ENCODE measurements around the gene LPXN.
A peak's percentile ranks its signal among the peaks of the same experiment; 100 is the strongest.

LPXN gene

DNA sequence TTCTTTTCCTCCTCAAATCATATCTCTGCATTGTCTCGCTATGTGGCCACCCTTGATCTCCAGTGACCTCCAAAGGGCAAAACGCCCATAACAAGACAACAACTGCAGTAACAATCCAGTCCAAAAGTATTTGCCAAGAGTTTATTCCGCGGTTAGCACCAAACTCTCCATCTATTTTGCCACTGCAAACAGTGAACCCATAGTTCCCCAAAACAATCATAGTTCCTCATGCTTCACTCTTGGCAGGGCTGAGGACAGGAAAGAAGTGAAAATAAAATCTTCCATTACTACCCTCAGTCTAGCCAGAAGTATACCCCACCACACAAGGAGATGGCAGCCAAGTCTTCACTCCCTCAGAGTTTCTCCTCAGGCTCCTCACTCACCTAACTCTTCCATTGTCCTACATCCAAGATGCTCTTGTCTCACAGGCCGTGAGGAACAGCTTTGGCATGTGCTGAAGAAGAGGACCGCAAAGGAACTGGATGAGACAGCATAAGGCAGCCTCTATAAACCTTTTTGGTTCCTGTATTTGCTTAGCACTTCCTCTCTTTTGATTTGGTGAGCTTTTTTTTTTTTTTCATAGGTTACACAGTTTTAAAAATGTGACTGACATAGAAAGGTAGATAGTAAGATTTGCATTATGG, at the start of gene LPXN:
TSS of gene LPXN (minus strand) at position 480 of the 644 bp plus-strand sequence. CDS start at position 396, 84 bp downstream.
- DNase-seq = peak; percentile 45

DNA sequence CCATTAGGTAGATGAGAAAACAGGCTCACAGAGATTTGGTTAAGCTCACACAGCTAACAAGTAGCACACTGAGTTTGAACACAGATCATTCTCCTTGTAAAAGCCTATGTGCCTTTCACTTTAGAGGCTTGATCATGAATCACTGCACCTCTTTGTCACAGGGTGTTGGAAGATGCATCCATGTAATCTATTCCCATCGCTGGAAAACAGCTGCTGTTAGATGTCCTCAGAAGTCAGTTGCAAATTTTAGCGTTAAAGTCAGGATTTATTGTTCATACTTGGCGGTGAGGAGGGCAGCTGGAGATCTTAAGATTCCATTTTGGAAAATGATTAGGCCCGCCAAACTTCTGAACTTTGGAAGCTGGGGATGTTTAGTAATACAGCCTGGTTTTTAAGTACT, 49.4 kb upstream of the LPXN start:
- DNase-seq = no peak

- DNase-seq = no peak
These were observed 46.7 kb upstream of the LPXN start, which contains the start of gene CNTF for GRCh38 chr11:58622344-58622743. Gene CNTF, plus strand, starts transcription at chr11:58622665. Its CDS starts 88 bp downstream, at chr11:58622753.

DNA sequence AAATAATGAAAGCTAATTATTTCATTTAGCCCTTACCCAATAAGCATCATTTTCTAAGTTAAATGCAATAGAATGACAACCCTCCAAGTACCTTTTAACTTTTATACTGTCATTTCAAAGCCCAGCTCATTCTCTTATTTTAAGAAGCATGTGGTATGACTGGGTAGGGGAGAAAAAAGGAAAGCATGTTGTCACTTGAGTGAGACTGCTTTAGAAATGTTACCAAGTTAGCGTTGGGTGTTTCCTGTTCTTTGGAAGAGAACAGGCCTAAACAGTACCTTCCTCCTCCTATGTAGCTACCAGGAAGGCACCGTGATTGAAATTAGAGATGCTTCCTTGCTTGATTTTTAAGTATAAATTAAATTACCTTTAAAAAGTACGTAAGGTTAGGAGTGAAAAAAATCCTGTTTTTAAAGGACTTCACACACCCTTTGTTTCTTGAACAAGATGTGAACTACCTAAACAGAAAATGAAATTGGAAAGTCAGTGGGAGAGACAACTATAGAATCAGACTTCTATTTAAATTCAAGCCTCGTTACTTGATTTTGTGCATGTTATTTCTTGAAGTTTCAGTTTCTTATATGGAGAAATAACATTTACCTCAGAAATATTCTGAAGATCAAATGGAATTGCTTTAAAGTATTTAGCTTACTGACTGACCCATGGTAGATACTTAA, 46.1 kb upstream of the LPXN start:
- DNase-seq = no peak

DNA sequence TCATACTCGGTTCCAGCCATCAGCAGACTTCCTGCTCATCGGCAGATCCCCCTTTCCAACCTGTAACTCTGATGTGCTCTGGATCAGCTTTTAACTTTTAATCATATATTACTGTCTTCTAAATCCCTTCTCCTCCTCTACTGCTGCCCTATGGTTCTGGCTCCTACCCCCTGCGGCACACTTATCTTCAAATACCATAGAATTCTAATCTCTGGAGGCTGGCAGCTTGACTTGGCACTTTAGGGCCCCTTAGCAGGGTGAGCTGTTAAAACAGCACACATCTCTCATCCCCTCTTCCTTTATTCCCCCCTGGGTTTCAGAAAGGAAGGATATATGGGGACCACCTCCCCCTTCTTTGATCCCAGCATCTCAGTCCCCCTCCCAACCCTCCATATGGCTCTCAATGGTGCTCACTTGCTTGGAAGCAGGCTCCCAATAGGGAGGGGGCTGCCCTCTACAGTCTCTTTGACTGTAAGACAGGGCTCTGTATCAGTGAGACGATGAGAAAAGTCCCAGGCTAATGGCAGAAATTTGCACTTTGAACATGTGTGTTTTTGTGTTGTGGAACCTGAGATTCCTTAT, 42.4 kb upstream of the LPXN start:
- no peak for DNase-seq

DNA sequence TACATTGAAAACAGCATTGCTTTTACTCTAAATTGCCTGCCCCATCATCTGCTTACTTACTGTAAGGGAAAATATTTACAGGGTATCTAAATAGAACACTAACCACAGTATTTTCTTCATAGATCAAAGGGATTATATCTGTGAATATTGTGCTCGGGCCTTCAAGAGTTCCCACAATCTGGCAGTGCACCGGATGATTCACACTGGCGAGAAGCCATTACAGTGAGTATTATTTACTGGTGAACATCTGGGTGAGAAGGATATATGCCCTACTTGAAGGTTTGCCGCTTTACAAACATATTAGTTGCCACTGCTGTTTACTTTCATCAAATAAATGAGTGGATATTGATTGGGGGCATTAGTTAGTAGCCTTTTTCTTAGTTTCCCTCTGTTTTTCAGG, 40.9 kb upstream of the LPXN start:
- no peak for DNase-seq

DNA sequence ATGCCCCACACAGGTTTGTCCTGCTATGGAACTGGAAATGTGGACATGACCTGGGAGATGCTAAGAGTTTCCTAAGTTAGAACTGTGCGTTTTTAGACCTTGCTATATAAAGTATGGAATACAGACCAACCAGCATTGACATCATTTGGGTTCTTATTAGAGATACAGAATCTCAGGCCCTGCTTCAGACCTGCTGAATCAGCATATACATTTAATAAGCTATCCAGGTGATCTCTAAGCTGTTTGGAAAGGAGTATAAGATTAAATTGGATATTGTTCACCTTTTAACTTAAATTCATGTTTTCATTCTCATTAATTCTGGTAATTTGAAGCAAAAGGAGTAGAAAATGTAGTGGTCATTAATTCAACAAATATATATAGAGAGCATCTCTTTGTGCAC, 39.9 kb upstream of the LPXN start:
- no peak for DNase-seq

GRCh38 chr11:58613228-58613627, 37.6 kb upstream of the LPXN start:
- no peak for DNase-seq

DNA sequence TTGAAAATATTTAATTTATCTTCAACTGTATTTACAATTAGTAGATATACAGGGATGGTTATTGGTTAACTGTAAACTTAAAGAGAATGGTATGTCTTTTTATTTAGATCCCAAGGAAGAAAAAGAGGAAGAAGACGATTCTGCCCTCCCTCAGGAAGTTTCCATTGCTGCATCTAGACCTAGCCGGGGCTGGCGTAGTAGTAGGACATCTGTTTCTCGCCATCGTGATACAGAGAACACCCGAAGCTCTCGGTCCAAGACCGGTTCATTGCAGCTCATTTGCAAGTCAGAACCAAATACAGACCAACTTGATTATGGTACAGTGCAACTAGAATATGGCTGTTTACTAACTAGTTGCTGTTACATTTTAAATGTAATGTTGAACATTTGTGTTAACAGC, 34.1 kb upstream of the LPXN start:
- DNase-seq = no peak

DNA sequence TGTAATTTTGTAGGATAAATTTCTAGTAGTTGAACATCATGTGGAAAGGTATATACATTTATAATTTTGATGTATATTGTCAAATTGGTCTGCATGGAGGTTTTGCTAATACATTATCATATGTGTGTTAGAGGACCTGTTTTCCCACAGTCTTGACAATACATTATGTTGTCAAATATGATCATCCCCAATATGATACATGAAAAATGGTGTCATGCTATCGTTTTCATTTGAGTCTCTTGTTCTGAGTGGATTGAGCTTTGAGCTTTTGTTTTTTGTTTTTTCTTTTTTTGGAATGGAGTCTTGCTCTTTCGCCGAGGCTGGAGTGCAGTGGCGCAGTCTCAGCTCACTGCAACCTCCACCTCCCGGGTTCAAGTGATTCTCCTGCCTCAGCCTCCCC, 32.7 kb upstream of the LPXN start:
- DNase-seq = no peak

- no peak for DNase-seq
These were observed 31.5 kb upstream of the LPXN start for GRCh38 chr11:58606930-58607714.

DNA sequence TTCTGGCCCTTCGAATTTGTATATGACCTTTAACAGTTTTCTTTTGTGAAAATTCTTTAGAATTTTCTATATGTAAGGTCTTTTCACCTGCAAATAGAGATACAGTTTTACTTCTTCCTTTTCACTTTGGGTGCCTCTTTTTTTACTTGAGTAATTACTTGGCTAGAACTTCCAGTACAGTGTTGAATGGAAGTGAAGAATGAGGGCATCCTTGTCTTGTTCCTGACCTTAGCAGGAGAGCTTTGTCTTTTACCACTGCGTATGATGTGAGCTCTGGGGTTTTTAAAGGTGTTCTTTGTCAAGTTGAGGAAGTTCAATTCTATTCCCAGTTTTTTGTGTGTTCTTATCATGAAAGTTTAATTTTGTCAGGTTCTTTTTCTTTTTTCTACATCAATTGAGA, 24.9 kb upstream of the LPXN start:
- no peak for DNase-seq

DNA sequence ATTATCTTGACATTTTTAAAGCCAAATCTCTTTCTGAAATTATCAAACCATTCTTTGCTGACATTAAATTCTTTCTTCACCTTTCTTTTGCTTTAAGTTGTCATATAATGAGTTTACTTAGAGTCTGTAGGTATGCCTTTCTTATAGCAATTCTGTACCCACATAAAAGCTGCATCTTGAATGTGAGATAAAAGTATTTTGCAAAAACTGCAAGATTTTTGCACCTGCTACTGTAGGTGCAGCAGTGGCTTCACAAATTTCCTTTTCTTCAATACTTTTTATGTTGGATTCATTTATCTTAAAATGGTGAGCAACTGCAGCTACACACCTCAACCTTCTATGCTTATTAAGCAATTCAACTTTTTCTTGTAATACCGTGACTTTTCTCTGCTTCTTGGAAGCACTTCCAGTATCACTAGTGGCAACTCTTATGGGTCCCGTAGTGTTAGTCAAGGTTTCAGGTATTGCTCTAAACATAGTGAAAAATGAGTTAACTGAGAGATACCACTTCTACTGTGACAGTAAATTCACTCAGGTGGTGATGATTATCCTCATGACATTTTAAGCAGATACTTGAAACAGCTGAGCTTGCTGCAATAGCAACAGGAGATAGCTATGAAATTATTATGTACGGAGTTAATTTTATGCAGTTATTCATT, 22.0 kb upstream of the LPXN start:
- no peak for DNase-seq

DNA sequence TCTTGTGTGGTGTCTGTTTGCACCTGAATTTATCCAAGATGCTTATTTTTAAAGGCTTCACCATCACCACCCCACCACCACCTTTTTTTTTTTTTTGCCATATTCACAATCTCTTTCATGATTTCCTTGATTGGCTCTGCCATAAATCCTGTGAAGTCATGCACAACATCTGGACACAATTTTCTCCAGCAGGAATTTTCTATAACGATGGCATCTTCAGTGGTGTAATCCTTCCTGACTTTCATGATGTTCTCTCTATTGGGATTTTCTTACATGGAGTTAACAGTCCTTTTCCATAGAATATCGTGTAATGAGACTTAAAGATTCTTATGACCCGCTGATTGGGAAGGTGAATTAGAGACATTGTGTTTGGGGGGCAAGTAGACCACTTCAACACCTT, 21.0 kb upstream of the LPXN start:
- DNase-seq = no peak

DNA sequence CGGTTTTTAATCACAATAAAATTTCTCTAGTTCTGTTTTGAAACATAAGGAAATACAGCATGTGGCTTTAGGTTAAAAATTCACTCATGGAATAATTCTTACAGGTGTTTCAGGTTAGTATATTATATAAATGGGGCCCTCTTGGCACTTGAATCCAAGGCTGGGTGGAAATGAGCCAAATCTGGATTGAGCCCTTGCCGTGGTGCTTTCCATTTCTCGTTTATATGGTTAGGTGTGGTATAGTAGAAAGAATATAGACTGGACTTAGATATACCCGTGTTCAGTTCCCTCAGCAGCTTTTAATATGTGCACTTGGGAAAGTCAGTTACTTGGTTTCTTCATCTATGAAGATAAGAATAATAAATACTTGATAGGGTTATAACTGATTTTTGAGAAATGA, 19.2 kb upstream of the LPXN start:
- DNase-seq = no peak

DNA sequence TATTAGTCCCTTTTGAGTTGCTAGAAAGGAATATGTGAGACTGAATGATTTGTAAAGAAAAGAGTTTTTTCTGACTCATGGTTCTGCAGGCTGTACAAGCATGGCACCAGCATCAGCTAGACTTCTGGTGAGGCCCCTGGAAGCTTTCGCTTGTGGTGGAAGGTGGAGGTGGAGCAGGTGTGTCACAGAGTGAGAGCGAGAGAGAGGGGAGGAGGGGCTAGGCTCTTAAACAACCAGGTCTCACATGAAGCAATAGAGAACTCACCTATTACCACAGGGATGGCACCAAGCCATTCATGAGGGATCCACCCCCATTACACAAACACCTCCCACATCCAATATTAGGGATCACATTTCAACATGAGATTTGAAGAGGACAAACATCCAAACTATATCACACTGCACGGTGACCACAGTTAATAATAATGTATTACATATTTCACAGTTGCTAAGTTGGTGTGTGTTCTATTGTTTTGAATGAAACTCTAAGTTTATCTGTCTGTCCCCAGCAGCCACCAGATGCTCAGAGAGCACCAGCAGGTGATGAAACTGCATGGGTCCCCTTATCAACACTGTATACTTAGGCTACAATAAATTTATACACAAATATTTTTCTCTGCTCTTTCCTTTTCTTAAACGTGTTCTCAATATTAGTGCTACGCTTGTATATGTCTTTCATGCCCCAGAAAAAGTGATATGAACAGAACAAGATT, 17.3 kb upstream of the LPXN start:
- peak; percentile 80 for DNase-seq

DNA sequence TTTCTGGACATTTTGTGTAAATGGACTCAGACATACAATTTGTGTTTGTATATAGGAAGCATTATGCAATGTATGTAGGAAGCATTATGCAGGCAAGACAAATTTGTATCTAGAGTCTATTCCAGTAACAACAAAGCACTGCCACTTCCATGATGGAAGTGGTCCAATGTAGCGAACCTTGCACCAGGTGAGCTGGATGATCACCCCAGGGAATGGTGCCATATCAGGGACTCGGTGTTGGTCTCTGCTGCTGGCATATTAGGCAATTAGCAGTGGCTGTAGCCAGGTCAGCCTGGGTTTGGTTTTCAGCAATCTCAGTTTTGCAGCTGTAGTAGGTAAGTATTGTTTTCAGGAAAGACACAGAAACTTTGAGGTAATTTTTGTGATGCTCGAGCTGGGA, 16.0 kb upstream of the LPXN start:
- no peak for DNase-seq

DNA sequence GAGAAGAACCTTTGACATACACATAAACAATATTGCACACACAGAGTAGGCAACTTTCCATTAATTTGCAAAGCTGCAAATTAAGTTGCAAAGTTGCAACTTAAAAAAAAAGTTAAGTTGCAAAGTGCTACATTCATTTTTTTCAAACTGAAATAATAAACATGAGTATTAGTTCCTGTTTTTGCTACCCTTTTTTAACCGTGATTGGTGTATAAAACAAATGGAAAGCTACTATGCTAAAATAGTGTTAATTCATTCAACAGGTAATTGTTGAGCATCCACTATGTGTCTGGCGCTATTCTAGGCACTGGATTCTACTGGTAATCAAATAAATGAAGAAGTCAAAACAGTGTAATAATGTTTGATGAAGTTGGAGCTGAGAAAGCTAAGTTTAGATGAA, 11.3 kb upstream of the LPXN start:
- DNase-seq = no peak

GRCh38 chr11:58582437-58582836, 6.8 kb upstream of the LPXN start:
- DNase-seq = no peak

GRCh38 chr11:58580311-58580710, 4.7 kb upstream of the LPXN start:
- DNase-seq = no peak

GRCh38 chr11:58579192-58580129, 3.8 kb upstream of the LPXN start:
- peak; percentile 94 for DNase-seq

Data from activated naive CD4-positive, alpha-beta T cell treated with anti-CD3 and anti-CD28 coated beads, Interleukin-2, amount 50 U/mL, for 16 hours (primary cell).